ENCODE data around the gene CHKA. TPM values are rescaled to one million over a fixed set of nuclear protein-coding genes. Genes with fewer than 3 reads are reported as not detected.

Gene CHKA
- total and polyA plus RNA-seq, 2 of the 8 experiments (the other 6 are each of a cell fraction or from before 2014, with no cell fraction given) = 61.2 to 86.6 TPM

DNA sequence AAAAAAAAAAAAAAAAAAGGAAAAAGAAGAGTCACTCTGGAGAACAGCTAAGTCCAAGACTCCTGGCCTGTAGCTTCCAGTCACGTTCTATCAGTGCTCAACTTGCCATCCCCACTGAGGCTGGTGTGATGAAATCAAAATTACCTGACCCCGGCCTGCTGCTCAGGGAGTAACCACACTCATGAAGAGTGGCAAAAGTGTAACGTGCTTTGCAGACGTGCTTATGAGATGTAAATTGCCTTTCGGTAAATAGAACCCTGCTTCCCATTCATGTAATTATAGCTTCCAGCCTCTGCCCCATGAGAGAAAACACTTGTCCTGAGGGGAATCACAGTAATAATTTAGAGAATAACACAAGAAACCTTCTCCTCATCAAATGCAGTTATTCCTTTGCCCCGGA lies 28.2 kb upstream of the CHKA start:
- no peaks in the 10 kb centered on the region; a peak in 1 of 4 replicates for H3K9me3 ChIP-seq (ENCODE audit: insufficient read depth in 2 of 2, low read depth in 1 of 2, low read length in 1 of 2)
- no peaks in the 10 kb centered on the region for H3K27me3 ChIP-seq (replicated peaks in 1 of 4; ENCODE audit: control insufficient read depth in 3 of 4, extremely low read depth in 1 of 4, insufficient read depth in 3 of 4, low read length in 3 of 4)
- H2AFZ ChIP-seq (ENCODE audit: low read length) = no peak overlapping the region
- no peak for FAIRE-seq
- no peaks in the 10 kb centered on the region for H3K79me1 ChIP-seq (ENCODE audit: low read depth, low read length)
- 89% methylated on average over 6 of the region's 6 CpGs; no CpG with 5 or more reads in 1 of the 2 experiments for WGBS, 2 experiments (ENCODE audit: extremely low coverage in 1 of 2, insufficient coverage in 1 of 2, insufficient read length in 1 of 2, insufficient replicate concordance in 2 of 2, low coverage in 1 of 2, low lambda C conversion rate in 2 of 2, missing lambda C conversion rate in 1 of 2)
- H3K4me2 ChIP-seq (ENCODE audit: insufficient read depth in 1 of 2, low read depth in 2 of 2, low read length in 2 of 2) = no peak overlapping the region
- H3K14ac ChIP-seq (ENCODE audit: insufficient read length) = no peak overlapping the region
- H3K4me1 ChIP-seq (replicated peaks in 1 of 4; ENCODE audit: control insufficient read depth in 3 of 4, insufficient read depth in 4 of 4, low read length in 3 of 4) = 0 out of 7 replicates have a peak, but pooled peaks cover 0 to 2% (median 0%) of the 10 kb centered on the region in 4 experiments
- H2BK5ac ChIP-seq (ENCODE audit: low read depth, low read length) = no peak overlapping the region
- CTCF ChIA-PET (ENCODE audit: partially characterized antibody) = no interaction called here
- no peak overlapping the region for H3K27ac ChIP-seq (ENCODE audit: low read depth, low read length)
- no peak overlapping the region for H2BK20ac ChIP-seq (ENCODE audit: low read length)
- no peak overlapping the region for H2AK5ac ChIP-seq (ENCODE audit: low read depth, low read length)
- H3K4ac ChIP-seq (replicated peaks; ENCODE audit: insufficient read length, low read depth, low read length) = no peak overlapping the region
- H3K56ac ChIP-seq (replicated peaks; ENCODE audit: insufficient read length, low read depth, low read length) = no peak overlapping the region
- no peaks in the 10 kb centered on the region for H3K79me2 ChIP-seq (ENCODE audit: control insufficient read depth in 1 of 2, insufficient read depth in 2 of 2, low read length in 2 of 2)
- no peak overlapping the region for H3K9ac ChIP-seq (replicated peaks in 1 of 4; ENCODE audit: extremely low read depth in 1 of 4, low read depth in 3 of 4, low read length in 3 of 4)
- no peak overlapping the region for H4K91ac ChIP-seq (replicated peaks; ENCODE audit: insufficient read length, low read length)
- no peak overlapping the region for H3K4me3 ChIP-seq (ENCODE audit: extremely low read depth in 1 of 4, insufficient read depth in 2 of 4, low read depth in 3 of 4, low read length in 4 of 4)
- no peaks in the 10 kb centered on the region for H4K20me1 ChIP-seq (replicated peaks in 1 of 2; ENCODE audit: control insufficient read depth in 1 of 2, insufficient read depth in 2 of 2, low read length in 2 of 2)
- H4K8ac ChIP-seq (ENCODE audit: extremely low read depth, insufficient read depth, low read length) = no peak overlapping the region
- no peaks in the 10 kb centered on the region for H3K23me2 ChIP-seq (ENCODE audit: low read depth, low read length)
- no peak overlapping the region for H3K18ac ChIP-seq (ENCODE audit: extremely low read depth, low read length)
- H2BK12ac ChIP-seq (ENCODE audit: low read depth, low read length) = no peak overlapping the region
- no peak overlapping the region for H2BK120ac ChIP-seq (replicated peaks; ENCODE audit: low read depth, low read length)
- no peak overlapping the region for H3K23ac ChIP-seq (ENCODE audit: insufficient read length)
- no peaks in the 10 kb centered on the region for H3K36me3 ChIP-seq (ENCODE audit: control insufficient read depth in 2 of 4, insufficient read depth in 4 of 4, low read length in 3 of 4)
- no peak overlapping the region for H2BK15ac ChIP-seq (ENCODE audit: low read length)
- POLR2A ChIA-PET (ENCODE audit: partially characterized antibody) = interaction anchor here (1.2 to 2.0 kb wide), 3 partner anchors 10 to 97 kb away, joined by 3 to 4 read pairs (median 3); no protein-coding TSS in a partner anchor
- no peak for DNase-seq (ENCODE audit: low read depth in 1 of 2, low spot score in 2 of 2)
- no peak overlapping the region for H4K5ac ChIP-seq (ENCODE audit: insufficient read length, low read depth, low read length)
- TF ChIP-seq HDAC6 (IDR thresholded peaks at IDR 0.05; ENCODE audit: low read depth, low read length) = no peak
- TF ChIP-seq RFX5 (IDR thresholded peaks at IDR 0.05; ENCODE audit: borderline replicate concordance, low read depth, low read length) = no peak
- TF ChIP-seq, protein P1, sequence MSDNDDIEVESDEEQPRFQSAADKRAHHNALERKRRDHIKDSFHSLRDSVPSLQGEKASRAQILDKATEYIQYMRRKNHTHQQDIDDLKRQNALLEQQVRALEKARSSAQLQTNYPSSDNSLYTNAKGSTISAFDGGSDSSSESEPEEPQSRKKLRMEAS (IDR thresholded peaks at IDR 0.05) = no peak
- no peak for TF ChIP-seq SP4 (IDR thresholded peaks at IDR 0.05; ENCODE audit: low read length)
- TF ChIP-seq RNF2 (IDR thresholded peaks at IDR 0.05; ENCODE audit: borderline replicate concordance, low read depth, low read length, missing control alignments, poor library complexity, severe bottlenecking) = no peak
- TF ChIP-seq CHD1 (IDR thresholded peaks at IDR 0.05; ENCODE audit: low read depth, low read length) = no peak
- no peak for TF ChIP-seq POLR2AphosphoS5 (IDR thresholded peaks at IDR 0.05; ENCODE audit: low read depth, low read length)
- no peak for TF ChIP-seq SAP30 (IDR thresholded peaks at IDR 0.05; ENCODE audit: insufficient read depth, insufficient replicate concordance, low read length)
- TF ChIP-seq TCF12 (IDR thresholded peaks at IDR 0.05; ENCODE audit: low read depth, low read length) = no peak
- no peak for TF ChIP-seq SIN3A (conservative IDR thresholded peaks at IDR 0.05 in 1 of 2, IDR thresholded peaks at IDR 0.05 in 1 of 2; ENCODE audit: low read depth in 1 of 2, low read length in 2 of 2)
- TF ChIP-seq MAFK (IDR thresholded peaks at IDR 0.05; ENCODE audit: low read depth, low read length) = no peak
- TF ChIP-seq SRF (IDR thresholded peaks at IDR 0.05; ENCODE audit: low read depth, low read length) = no peak
- TF ChIP-seq HDAC2 (IDR thresholded peaks at IDR 0.05; ENCODE audit: borderline replicate concordance in 1 of 2, low read depth in 2 of 2, low read length in 2 of 2) = no peak
- TF ChIP-seq JUN (IDR thresholded peaks at IDR 0.05; ENCODE audit: low read depth, low read length) = no peak

Measured in H1 (cell line).